NB4 (cell line): Measurements from ENCODE around the gene NFRKB.
"Not testable (repeated sequence)": the region's sequence is repeated elsewhere in the genome, so short reads cannot be mapped to it uniquely, and the experiment has no call there.

Source experiments
- DNase-seq: peaks from one replicate; pipeline ENCODE4 v3.0.0; 2010; ENCODE audit warnings: low read depth
- H3K4me3 ChIP-seq: one replicate; pipeline ENCODE4 v1.5.1; 2011; ENCODE audit warnings: mild to moderate bottlenecking, low read depth, low read length, moderate library complexity
- CTCF ChIP-seq: IDR thresholded peaks from one replicate; pipeline ENCODE4 v1.5.1; 2012; ENCODE audit warnings: low read depth, low read length
- MAX ChIP-seq: IDR thresholded peaks from 2 replicates; pipeline ENCODE4 v1.6.1; 2011; ENCODE audit warnings: low read depth, low read length
- MYC ChIP-seq: IDR thresholded peaks from 2 replicates; pipeline ENCODE4 v1.6.1; 2011; ENCODE audit warnings: low read depth, low read length
- POLR2A ChIP-seq: IDR thresholded peaks from 2 replicates; pipeline ENCODE4 v1.6.1; 2011; ENCODE audit warnings: mild to moderate bottlenecking; ENCODE audit not compliant: insufficient read length; ENCODE audit errors: extremely low read depth

Gene NFRKB

GRCh38 chr11:129868626-129869025 lies 26.8 kb downstream of the NFRKB start:
- peak; percentile 4 for TF ChIP-seq CTCF
- not testable (repeated sequence) for H3K4me3 ChIP-seq, DNase-seq

- TF ChIP-seq CTCF (no peak), MAX (no peak), POLR2A (no peak), MYC (no peak)
- DNase-seq = no peak
- H3K4me3 ChIP-seq = no peak overlapping the region
Observed at GRCh38 chr11:129866311-129866710, 29.1 kb downstream of the NFRKB start.

GRCh38 chr11:129865701-129866100 lies 29.7 kb downstream of the NFRKB start:
- TF ChIP-seq POLR2A = no peak
- TF ChIP-seq CTCF = no peak
- no peak for TF ChIP-seq MYC
- no peak for TF ChIP-seq MAX
- no peak for DNase-seq
- H3K4me3 ChIP-seq = no peak overlapping the region

- DNase-seq = no peak
- TF ChIP-seq MYC (no peak), MAX (no peak), POLR2A (no peak), CTCF (no peak)
- H3K4me3 ChIP-seq = no peak overlapping the region
Observed at GRCh38 chr11:129864811-129865210, 30.6 kb downstream of the NFRKB start.

- H3K4me3 ChIP-seq = no peak overlapping the region
- DNase-seq = no peak
- TF ChIP-seq MAX (no peak), MYC (no peak), CTCF (no peak), POLR2A (no peak)
Observed at GRCh38 chr11:129861702-129862522, 33.5 kb downstream of the NFRKB start.

- H3K4me3 ChIP-seq = no peak overlapping the region
- DNase-seq = no peak
- no peak for TF ChIP-seq MYC
- TF ChIP-seq POLR2A = no peak
- no peak for TF ChIP-seq CTCF
- no peak for TF ChIP-seq MAX
Observed at GRCh38 chr11:129856036-129856435, 39.3 kb downstream of the NFRKB start.
